DND-41 (cell line): ENCODE data around the gene TP53AIP1.

Experiments used
- ATAC-seq: fragments of 200-7000 bp; cut with Tn5 transposase; 3 replicates; pipeline ENCODE4 v1.9.1; 2021; ENCODE audit warnings: low read depth; ENCODE audit not compliant: insufficient read depth
- DNase-seq: peaks from one replicate; pipeline ENCODE4 v3.0.0-alpha.2; 2020
- H2AFZ ChIP-seq: 2 replicates; pipeline ENCODE4 v1.6.0; 2012; ENCODE audit warnings: low read depth, low read length
- H3K27ac ChIP-seq: 2 replicates; pipeline ENCODE4 v1.5.1; 2012; ENCODE audit warnings: low read length, inconsistent platforms
- H3K27me3 ChIP-seq: fragments of 200-600 bp; sonication (generic); 2 replicates; pipeline ENCODE4 v1.6.0; 2012; ENCODE audit warnings: low read length, mild to moderate bottlenecking, inconsistent platforms; ENCODE audit not compliant: insufficient read depth, poor library complexity
- H3K36me3 ChIP-seq: 2 replicates; pipeline ENCODE4 v1.5.1; 2012; ENCODE audit warnings: low read length, inconsistent platforms; ENCODE audit not compliant: insufficient read depth
- H3K4me1 ChIP-seq: 2 replicates; pipeline ENCODE4 v1.5.1; 2012; ENCODE audit warnings: mild to moderate bottlenecking, low read length; ENCODE audit not compliant: insufficient read depth
- H3K4me2 ChIP-seq: 2 replicates; pipeline ENCODE4 v1.6.0; 2012; ENCODE audit warnings: mild to moderate bottlenecking, moderate library complexity, low read length, inconsistent platforms; ENCODE audit not compliant: insufficient read depth
- H3K4me3 ChIP-seq, 2 experiments: fragments of 200-600 bp in 1 of 2; shearing (Covaris generic) in 1 of 2; 2 replicates each; pipeline ENCODE4 v1.5.1; 2012 to 2016; ENCODE audit warnings: inconsistent platforms in 2 of 2, low read length in 2 of 2, mild to moderate bottlenecking in 2 of 2, low read depth in 1 of 2, moderate library complexity in 1 of 2
- H3K79me2 ChIP-seq: 2 replicates; pipeline ENCODE4 v1.6.0; 2012; ENCODE audit warnings: low read length, inconsistent platforms; ENCODE audit not compliant: insufficient read depth
- H3K9ac ChIP-seq: 2 replicates; pipeline ENCODE4 v1.6.0; 2012; ENCODE audit warnings: low read depth, mild to moderate bottlenecking, inconsistent platforms, low read length, moderate library complexity
- H3K9me3 ChIP-seq: 2 replicates; pipeline ENCODE4 v1.5.1; 2012; ENCODE audit warnings: low read length, moderate library complexity, mild to moderate bottlenecking, inconsistent platforms; ENCODE audit not compliant: insufficient read depth, severe bottlenecking
- H4K20me1 ChIP-seq: 2 replicates; pipeline ENCODE4 v1.6.0; 2012; ENCODE audit warnings: low read length; ENCODE audit not compliant: insufficient read depth
- EZH2 ChIP-seq: IDR thresholded peaks from 3 replicates; pipeline ENCODE4 v1.6.1; 2012; ENCODE audit warnings: borderline replicate concordance, low read depth, mild to moderate bottlenecking, moderate library complexity, low read length, inconsistent platforms; ENCODE audit not compliant: severe bottlenecking
- TF ChIP-seq, protein P1 (sequence below): IDR thresholded peaks from 2 replicates; pipeline ENCODE4 v1.5.1; 2012; ENCODE audit warnings: borderline replicate concordance, low read length, moderate library complexity, mild to moderate bottlenecking; ENCODE audit not compliant: poor library complexity, severe bottlenecking; ENCODE audit errors: extremely low read depth

The TP53AIP1 gene

GRCh38 chr11:128916681-128917080 lies 26.0 kb downstream of the TP53AIP1 start:
- H3K27ac ChIP-seq: no peak overlapping the region
- H3K4me2 ChIP-seq: no peak overlapping the region
- no peaks in the 10 kb centered on the region for H3K4me1 ChIP-seq
- no peaks in the 10 kb centered on the region for H3K79me2 ChIP-seq
- no peak for DNase-seq
- peaks cover 13% of the 10 kb centered on the region for H3K27me3 ChIP-seq
- no peak overlapping the region for H2AFZ ChIP-seq
- no peak for ATAC-seq
- TF ChIP-seq, protein P1, sequence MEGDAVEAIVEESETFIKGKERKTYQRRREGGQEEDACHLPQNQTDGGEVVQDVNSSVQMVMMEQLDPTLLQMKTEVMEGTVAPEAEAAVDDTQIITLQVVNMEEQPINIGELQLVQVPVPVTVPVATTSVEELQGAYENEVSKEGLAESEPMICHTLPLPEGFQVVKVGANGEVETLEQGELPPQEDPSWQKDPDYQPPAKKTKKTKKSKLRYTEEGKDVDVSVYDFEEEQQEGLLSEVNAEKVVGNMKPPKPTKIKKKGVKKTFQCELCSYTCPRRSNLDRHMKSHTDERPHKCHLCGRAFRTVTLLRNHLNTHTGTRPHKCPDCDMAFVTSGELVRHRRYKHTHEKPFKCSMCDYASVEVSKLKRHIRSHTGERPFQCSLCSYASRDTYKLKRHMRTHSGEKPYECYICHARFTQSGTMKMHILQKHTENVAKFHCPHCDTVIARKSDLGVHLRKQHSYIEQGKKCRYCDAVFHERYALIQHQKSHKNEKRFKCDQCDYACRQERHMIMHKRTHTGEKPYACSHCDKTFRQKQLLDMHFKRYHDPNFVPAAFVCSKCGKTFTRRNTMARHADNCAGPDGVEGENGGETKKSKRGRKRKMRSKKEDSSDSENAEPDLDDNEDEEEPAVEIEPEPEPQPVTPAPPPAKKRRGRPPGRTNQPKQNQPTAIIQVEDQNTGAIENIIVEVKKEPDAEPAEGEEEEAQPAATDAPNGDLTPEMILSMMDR: no peak
- no peak for TF ChIP-seq EZH2
- no peak overlapping the region for H3K4me3 ChIP-seq
- H4K20me1 ChIP-seq: no peaks in the 10 kb centered on the region
- H3K36me3 ChIP-seq: no peaks in the 10 kb centered on the region
- H3K9me3 ChIP-seq: no peaks in the 10 kb centered on the region
- H3K9ac ChIP-seq: no peak overlapping the region

DNA sequence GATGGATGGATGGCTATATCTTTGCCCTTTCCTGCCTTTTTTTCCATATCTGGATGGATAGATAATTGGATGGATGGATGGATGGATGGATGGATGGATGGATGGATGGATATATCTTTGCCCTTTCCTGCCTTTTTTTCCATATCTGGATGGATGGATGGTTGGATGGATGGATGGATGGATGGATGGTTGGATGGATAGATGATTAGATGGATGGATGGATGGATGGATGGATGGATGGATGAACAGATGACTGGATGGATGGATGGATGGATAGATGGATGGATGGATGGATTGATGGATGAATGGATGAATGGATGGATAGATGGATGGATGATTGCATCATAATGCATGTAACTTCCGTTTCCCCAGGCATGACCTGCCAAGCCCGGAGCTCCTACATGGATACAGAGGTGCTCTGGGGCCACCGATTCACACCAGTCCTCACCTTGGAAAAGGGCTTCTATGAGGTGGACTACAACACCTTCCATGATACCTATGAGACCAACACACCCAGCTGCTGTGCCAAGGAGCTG lies 26.6 kb downstream of the TP53AIP1 start:
- DNase-seq (no peak), ATAC-seq (no peak)
- H3K27ac ChIP-seq: no peak overlapping the region
- no peak overlapping the region for H3K4me2 ChIP-seq
- H3K4me1 ChIP-seq: no peaks in the 10 kb centered on the region
- no peaks in the 10 kb centered on the region for H3K9me3 ChIP-seq
- TF ChIP-seq, protein P1: no peak
- no peak for TF ChIP-seq EZH2
- H3K9ac ChIP-seq: no peak overlapping the region
- H3K79me2 ChIP-seq: no peaks in the 10 kb centered on the region
- H4K20me1 ChIP-seq: no peaks in the 10 kb centered on the region
- no peaks in the 10 kb centered on the region for H3K36me3 ChIP-seq
- H2AFZ ChIP-seq: no peak overlapping the region
- peaks cover 13% of the 10 kb centered on the region for H3K27me3 ChIP-seq
- H3K4me3 ChIP-seq: no peak overlapping the region

DNA sequence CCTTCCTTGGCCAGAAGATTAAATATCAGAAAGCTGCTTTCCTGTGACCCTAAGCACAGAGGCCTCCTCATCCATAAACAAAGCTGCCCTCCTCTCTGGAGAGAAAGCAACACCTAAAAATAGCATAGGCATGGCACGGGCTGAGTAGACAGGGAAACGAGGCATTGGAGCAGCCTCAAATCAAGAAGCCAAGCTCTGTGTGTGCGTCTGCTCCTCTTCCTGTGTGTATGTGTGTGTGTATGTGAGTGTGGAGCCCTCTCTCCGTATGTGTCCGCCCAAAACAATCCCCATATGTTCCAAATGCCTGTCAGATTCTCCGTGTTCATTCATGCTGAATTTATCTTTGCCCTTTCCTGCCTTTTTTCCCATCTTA lies 27.5 kb downstream of the TP53AIP1 start:
- H2AFZ ChIP-seq: no peak overlapping the region
- H3K27me3 ChIP-seq: peaks cover 9% of the 10 kb centered on the region
- no peak overlapping the region for H3K27ac ChIP-seq
- ATAC-seq (no peak), DNase-seq (no peak)
- H4K20me1 ChIP-seq: no peaks in the 10 kb centered on the region
- H3K9ac ChIP-seq: no peak overlapping the region
- H3K4me3 ChIP-seq: no peak overlapping the region
- no peak overlapping the region for H3K4me2 ChIP-seq
- no peaks in the 10 kb centered on the region for H3K4me1 ChIP-seq
- H3K36me3 ChIP-seq: no peaks in the 10 kb centered on the region
- H3K79me2 ChIP-seq: no peaks in the 10 kb centered on the region
- no peaks in the 10 kb centered on the region for H3K9me3 ChIP-seq
- TF ChIP-seq, protein P1: no peak
- no peak for TF ChIP-seq EZH2
